Keratinocyte (primary cell): ENCODE results near the gene REX1BD.

Source experiments
- CTCF ChIP-seq, 3 experiments: IDR thresholded peaks in 1 of 3; conservative IDR thresholded peaks in 1 of 3; optimal IDR thresholded peaks in 1 of 3; 2 replicates in 2 of 3; 3 replicates in 1 of 3; pipeline versions ENCODE3 to v1.5.1; 2011; ENCODE audit warnings: low read length in 3 of 3, mild to moderate bottlenecking in 3 of 3, moderate library complexity in 2 of 3, control low read depth in 1 of 3, inconsistent platforms in 1 of 3; ENCODE audit not compliant: insufficient read depth in 2 of 3; ENCODE audit errors: extremely low read depth in 1 of 3
- EZH2 ChIP-seq: IDR thresholded peaks from one replicate; pipeline ENCODE4 v1.6.1; 2012; ENCODE audit warnings: inconsistent platforms, mild to moderate bottlenecking, low read length, moderate library complexity

DNA sequence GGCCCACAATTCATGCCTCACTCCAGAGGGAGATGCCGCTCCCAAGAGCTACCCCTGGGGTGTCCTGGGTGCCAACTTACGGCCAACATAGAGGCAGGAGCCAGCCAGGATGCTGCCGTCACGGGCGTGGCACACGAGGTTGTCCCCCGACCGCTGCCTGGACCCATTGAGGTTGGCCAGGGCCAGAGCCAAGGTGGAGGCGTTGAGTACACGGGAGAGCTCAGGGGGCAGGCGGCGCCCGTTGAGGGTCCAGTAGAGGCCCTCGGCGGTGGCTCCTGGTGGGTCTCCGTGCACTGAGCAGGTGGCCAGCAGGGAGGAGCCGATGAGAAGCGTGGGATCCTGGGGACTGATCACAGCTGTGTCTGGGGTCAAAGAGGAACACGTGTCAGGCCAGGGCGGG, 10.9 kb downstream of the REX1BD start:
- no peak for TF ChIP-seq EZH2
- no peak for TF ChIP-seq CTCF (optimal IDR thresholded peaks at IDR 0.05 in 1 of 3, IDR thresholded peaks at IDR 0.05 in 1 of 3, conservative IDR thresholded peaks at IDR 0.05 in 1 of 3; ENCODE audit: extremely low read depth in 1 of 3, insufficient read depth in 2 of 3, low read length in 3 of 3)
